ENCODE results near the gene SDR39U1.
"Not testable (repeated sequence)": the region's sequence is repeated elsewhere in the genome, so short reads cannot be mapped to it uniquely, and the experiment has no call there.

SDR39U1 gene

GRCh38 chr14:24442240-24443052 lies at the start of gene SDR39U1:
Gene SDR39U1, minus strand, starts transcription at chr14:24442776. Its CDS starts 7 bp downstream, at chr14:24442769.
- DNase-seq, result peak; percentile 100

GRCh38 chr14:24491586-24492408 lies 49.2 kb upstream of the SDR39U1 start:
- not testable (repeated sequence) for DNase-seq

- no peak for DNase-seq
Measured at GRCh38 chr14:24483604-24484252, 41.2 kb upstream of the SDR39U1 start.

DNA sequence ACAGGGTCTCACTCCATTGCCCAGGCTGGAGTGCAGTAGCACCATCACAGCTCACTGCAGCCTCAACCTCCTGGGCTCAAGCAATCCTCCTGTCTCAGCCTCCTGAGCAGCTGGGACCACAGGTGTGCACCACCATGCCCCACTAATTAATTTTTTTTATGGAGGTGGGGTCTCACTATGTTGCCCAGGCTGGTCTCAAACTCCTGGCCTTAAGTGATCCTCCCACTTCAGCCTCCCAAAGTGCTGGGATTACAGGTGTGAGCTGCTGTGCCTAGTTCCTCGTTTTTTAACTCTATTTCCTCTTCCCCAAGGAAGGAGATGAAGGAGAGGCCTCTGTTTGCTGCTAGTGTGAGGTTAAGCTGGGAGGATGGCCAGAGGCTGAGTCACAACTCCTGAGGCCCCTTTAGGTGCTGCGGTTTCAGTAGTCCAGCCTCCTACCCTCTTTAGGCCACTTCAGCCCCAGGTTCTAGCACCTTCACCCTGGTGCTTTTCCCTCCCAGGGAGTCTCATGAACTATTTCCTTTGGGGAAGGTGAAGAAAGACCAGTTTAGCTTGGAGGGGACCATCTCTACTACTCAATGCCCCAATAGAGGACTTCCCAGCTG lies 40.2 kb upstream of the SDR39U1 start:
- not testable (repeated sequence) for DNase-seq

DNA sequence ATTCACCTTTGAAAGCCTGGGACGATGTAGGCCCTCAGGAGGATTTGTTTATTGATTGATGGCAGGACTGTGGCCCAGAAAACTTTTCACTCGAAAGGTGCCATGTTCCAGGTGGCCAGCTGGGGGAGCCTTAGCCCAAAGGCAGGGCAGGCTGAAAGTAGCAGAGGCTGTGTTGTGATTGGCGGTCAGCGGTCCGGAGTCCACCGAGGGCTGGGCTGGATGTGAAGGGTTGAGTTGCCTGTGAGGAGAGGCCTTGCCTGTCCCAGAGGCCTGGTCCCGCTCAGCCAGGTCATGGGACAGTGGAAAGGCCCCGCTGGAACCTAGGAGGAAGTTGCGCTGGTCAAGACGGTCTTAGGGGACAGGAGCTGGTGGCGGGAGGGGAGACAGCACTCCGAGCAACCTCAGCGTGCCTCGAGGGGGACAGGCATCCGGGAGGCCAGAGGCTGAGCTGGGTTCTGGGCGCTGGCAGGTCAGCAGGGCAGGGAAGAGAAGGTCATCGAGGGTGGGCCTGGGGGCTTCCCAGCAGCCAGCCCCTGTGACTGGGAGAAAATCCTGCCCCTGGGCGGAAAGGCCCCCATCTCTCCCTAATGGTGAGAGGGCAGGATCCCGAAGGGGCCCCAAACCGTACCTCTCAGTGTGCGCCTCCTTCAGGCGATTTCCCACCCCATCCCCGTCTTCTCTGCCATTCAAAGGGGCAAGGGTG lies 39.2 kb upstream of the SDR39U1 start:
- DNase-seq, result peak; percentile 25

GRCh38 chr14:24479999-24480398 lies 37.4 kb upstream of the SDR39U1 start:
- not testable (repeated sequence) for DNase-seq

- DNase-seq, result no peak
Measured at GRCh38 chr14:24475261-24475660, 32.7 kb upstream of the SDR39U1 start.

GRCh38 chr14:24473211-24473610 lies 30.6 kb upstream of the SDR39U1 start:
- DNase-seq, result no peak

- not testable (repeated sequence) for DNase-seq
Measured at GRCh38 chr14:24470450-24470849, 27.9 kb upstream of the SDR39U1 start.

- DNase-seq, result no peak
Measured at GRCh38 chr14:24465805-24466204, 23.2 kb upstream of the SDR39U1 start.

- DNase-seq, result no peak
Measured at GRCh38 chr14:24465368-24465767, 22.8 kb upstream of the SDR39U1 start.

- peak; percentile 76 for DNase-seq
Measured at GRCh38 chr14:24463884-24464785, 21.6 kb upstream of the SDR39U1 start.

DNA sequence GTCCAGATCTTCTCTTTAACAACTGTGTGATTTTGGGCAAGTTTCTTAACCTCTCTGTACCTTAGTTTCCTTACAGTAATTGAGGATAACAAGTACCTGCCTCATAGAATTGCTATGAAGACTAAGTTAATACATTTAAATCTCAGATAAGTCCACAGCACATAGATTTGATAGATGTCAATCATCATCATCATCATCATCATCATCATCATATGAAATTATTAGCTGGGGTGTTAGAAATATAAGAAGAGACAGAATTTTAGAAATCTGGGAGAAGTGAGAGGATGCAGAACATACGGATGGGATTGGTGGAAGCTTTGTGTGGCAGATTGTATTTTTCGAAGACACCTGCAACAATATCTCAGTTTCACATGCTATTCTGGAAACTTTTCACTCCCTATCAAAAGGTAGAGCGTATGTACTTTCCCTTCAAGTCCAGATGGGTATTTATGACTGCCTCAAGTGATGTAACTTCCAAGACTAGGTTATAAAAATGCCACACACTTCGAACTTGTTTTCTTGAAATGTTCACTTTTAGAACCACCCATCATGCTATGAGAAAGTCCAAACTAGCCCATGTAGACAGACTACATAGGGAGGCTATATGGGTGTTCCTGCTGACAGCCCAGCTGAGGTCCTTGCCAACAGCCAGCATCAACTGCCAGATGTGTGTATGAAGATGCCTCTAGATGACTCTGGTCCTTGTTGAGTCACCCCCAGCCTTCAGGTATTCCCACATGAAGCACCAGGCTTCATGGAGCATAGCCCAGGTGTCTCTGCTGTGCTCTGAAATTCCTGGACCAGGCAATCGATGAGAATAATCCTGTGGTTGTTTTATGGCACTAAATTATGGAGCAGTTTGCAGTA lies 20.7 kb upstream of the SDR39U1 start:
- DNase-seq, result no peak

- DNase-seq, result no peak
Measured at GRCh38 chr14:24461336-24461735, 18.8 kb upstream of the SDR39U1 start.

DNA sequence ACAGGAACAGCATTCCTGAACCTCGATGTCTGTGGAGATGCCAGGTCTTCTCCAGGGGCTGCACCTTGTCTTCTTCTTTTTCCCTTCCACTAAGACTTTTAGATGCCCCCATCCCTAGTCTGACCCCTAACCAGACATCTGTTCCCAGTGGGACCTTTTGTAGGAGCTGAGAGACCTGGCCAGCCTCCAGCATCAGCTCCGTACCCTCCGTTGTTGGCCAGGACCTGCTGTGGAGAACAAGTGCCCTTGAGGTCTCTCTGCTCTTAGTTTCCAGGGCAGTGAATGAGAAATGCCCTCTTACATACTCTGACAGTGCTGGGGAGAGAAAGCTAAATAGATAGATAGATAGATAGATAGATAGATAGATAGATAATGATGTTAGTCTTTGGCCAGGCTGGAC lies 16.8 kb upstream of the SDR39U1 start:
- DNase-seq, result peak; percentile 36

DNA sequence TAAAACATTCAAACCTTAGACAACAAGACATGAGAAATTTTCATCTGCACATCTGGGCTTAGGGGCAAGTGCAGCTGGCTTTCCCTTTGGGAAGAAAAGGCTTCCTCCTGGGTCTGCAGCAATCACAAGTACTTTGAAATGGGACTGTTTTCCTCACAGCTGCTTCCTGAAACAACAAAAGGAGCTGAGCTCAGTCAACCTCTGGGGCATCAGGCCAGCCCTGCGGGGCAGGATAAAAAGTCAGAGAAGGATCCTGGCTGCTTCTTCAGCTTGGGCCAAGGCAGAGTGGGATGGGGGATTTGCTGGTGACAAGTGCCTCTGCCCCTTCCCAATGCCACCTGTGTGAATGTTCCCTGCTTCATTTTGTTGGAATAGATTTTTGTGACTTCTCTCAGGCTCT lies 16.2 kb upstream of the SDR39U1 start:
- DNase-seq, result no peak

DNA sequence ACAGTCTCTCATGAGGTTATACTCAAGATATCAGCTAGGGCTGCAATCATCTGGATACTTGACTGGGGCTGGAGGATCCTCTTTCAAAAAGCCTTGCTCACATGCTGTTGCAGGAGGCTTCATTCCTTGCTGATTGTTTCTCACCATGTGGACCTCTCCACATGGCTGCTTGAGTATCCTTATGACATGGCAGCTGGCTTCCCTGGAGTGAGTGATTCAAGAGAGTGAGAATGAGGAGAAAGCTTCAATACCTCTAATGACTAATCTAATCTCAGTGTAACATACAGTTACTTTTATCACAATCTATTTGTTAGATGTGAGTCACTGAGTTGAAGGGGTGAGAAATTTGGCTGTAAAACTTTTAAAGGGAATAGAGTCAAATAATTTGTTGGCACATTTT lies 14.4 kb upstream of the SDR39U1 start:
- no peak for DNase-seq

DNA sequence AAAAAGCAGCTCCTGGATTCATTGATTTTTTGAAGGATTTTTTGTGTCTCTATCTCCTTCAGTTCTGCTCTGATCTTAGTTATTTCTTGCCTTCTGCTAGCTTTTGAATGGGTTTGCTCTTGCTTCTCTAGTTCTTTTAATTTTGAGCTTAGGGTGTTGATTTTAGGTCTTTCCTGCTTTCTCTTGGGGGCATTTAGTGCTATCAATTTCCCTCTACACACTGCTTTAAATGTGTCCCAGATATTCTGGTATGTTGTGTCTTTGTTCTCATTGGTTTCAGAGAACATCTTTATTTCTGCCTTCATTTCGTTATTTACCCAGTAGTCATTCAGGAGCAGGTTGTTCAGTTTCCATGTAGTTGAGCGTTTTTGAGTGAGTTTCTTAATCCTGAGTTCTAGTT lies 8.3 kb upstream of the SDR39U1 start:
- not testable (repeated sequence) for DNase-seq

DNA sequence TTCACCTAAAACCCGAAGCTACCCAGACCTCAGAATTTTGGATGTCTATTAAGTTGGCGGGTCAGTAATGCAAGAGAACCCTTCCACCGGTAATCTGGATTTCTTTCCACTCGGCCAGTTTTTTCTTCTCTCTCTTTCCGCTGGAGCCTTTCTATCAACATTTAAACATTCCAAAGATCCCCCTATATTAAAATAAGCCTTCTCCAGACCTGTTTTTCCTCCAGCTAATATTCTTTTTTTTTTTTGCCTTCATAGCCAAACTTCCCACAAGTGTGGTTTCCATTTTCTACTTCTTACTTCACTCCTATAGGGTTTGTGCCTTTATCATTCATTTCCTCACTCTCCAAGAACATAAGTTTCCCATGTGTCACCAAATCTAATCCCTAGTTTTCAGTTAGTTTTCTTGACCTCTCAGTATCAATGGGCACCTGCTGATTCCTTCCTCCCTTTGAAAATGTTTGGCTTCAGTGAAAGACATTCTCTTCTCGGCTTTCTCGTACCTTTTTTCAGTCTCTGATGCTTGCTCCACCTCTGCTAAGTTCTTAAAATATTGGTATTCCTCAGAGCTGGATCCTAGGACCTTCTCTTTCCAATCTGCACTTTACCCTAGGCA lies 583 bp upstream of the SDR39U1 start:
- DNase-seq, result no peak

GRCh38 chr14:24441904-24442239 lies 704 bp downstream of the SDR39U1 start:
- no peak for DNase-seq

All from NCI-H1092 treated with DMSO at 0.1 percent for 48 hours (cell line).